Measurements from ENCODE around the gene FBXL13.
A peak's percentile ranks its signal among the peaks of the same experiment; 100 is the strongest.
"Not testable (repeated sequence)": the region's sequence is repeated elsewhere in the genome, so short reads cannot be mapped to it uniquely, and the experiment has no call there.

FBXL13 gene

DNA sequence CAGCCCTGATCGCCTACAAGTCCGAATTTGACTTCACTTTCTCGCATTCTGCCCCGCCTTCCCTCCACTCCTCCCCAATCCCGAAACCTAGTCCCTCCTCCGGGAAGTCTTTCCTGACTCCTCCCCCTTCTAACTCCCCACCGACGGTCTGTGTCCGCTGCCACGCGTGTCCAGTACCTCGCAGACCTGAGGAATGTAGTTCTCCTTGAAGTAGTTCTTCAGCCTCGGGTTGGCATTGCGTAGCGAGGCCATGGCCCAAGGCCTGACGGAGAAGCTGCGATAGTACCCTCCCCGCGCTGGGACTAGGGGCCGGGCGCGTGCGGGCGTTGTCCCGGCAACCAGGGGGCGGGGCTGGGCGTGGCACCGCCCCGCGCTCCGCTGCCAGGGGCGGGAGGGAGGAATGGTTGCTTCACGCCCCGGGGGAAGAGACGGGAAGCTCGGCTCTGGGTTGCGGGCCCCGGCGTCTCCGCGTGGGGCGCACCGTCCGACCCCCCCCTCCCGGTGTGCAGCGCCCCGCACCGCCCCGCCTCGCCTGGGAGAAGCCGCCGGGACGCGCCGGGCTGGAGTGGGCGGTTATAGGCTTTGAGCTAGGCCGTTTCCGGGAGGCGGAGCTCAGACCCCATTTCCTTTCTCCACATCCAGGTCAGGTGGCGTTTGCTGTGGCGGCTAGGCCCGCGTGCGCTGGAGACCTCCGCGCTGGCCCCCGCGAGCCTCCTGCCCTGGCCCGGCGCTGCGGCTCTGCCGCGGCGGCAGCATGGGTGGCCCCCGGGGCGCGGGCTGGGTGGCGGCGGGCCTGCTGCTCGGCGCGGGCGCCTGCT, at the start of gene FBXL13, which contains the start of gene ARMC10:
FBXL13 (minus strand) TSS at position 278 of the 818 bp plus-strand sequence.
ARMC10 (plus strand) TSS at position 622 of the 818 bp plus-strand sequence; CDS start at position 755, 133 bp downstream.
- peak; percentile 95 for DNase-seq

DNA sequence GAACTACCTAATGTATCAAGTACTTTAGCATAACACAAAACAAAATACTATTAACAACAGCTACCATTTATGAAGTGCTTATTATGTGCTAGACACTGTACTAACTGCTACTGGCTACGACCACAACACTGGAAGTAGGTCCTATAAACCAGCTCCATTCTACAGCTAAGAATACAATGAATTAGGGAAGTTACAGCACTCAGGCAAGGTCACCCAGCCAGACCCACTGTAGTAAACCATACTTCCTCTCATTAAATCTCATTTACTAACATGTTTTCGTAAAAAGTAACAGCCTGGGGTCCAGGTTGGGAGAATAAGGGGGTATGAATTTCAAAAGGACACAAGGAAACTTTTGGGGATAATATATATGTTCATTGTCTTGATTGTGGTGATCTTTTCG, 48.9 kb upstream of the FBXL13 start:
- DNase-seq: no peak

DNA sequence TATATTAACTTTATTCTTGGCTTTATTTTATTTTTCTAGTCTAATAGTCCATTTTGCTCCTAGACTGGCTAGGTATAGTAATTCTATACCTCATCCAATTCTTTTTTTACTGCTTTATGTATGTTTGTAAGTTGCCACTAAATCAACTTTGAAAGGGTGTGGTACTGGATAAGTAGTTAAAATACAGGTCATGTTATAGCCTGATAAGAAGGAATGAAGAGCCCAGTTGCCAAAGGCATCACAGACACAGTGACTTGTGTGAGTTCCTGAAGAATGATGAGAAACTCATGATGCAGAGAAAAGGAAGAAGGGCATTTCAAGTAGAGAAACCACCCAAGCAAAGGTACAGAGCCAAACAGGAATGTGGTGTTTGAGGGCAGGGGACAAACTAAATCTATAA, 47.0 kb upstream of the FBXL13 start:
- no peak for DNase-seq

DNA sequence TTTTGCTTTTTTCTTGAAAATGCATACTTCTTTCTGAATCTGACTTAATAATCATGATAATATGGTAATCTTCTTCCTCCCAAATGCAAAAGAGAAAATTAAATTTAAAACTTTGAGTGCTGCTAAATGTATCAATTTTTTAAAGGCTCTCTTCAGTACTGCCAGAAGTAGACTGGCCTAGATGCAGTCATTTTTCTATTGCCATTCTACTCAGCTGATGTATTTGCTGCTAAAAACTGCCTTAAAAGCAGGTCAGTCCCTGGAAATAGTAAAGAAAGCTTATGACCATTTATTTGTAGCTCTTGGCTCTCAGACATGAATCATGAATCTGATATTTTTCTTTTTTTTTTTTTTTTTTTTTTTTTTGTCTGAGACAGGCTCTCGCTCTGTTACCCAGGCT, 45.8 kb upstream of the FBXL13 start:
- no peak for DNase-seq

- DNase-seq: no peak
These were observed 45.2 kb upstream of the FBXL13 start for GRCh38 chr7:103119791-103120291.

GRCh38 chr7:103117465-103117864, 42.9 kb upstream of the FBXL13 start:
- no peak for DNase-seq

- no peak for DNase-seq
These were observed 42.4 kb upstream of the FBXL13 start for GRCh38 chr7:103116991-103117390.

DNA sequence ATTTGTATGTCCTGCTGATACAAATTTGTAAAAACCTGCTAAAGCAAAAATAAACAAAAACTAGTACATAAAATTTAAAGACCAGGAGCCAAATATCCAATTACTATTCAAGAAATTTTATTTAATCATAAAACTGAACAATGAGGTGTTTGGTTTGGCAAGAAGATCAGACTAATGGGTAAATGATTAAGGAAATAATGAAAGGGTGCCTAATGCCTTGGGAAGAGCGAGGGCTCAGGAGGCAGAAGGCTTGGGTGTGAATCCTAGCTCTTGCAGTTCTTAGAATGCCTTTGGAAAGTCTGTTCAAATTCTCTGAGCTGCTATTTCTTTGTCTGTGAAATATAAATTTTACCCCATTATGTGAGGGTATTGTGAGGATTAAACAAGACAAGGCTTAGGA, 41.9 kb upstream of the FBXL13 start:
- no peak for DNase-seq

GRCh38 chr7:103115771-103116170, 41.2 kb upstream of the FBXL13 start:
- no peak for DNase-seq

DNA sequence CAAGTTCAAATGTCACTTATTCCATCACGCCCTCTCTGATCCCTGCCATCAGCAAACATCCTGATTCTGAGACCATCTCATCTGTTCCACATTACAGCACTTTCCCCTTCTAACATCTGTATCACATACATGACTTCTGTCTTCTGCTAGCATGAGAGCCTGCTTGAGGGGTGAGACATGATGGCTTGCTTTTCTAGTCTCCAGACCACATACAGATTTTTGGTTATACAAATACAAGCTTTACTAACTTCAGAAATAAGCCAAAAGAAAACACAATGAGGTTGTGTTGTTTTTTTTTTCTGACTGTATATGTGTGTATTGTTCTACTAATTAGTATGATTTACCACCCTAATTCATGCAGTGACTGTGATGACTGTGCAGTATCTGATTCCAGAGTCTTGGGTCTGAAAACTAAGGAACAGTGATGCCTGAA, 40.0 kb upstream of the FBXL13 start:
- no peak for DNase-seq

DNA sequence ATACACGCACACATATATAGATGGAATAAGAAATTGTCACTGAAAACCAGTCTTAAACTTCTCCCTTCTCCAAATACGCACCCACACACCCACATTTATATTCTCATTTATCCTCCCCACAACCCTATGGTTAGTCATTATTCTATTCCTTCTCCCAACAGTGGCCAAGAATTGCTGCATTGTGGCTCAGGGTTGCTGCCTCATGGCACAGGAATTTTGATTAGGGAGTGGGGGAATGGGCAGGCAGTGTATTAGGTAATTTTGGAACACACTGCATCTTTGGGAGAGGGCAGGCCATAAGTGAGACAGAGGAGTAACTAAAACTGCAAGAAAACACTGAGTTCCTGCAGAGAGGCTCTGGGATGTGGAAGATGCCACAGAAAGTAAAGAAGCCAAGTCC, 38.6 kb upstream of the FBXL13 start:
- peak; percentile 31 for DNase-seq

DNA sequence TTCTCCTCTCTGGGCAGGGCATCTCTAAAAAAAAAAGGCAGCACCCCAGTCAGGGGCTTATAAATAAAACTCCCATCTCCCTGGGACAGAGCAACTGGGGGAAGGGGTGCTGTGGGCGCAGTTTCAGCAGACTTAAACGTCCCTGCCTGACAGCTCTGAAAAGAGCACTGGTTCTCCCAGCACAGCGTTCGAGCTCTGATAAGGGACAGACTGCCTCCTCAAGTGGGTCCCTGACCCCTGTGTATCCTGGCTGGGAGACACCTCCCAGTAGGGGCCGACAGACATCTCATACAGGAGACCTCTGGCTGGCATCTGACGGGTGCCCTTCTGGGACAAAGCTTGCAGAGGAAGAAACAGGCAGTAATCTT, 32.1 kb upstream of the FBXL13 start:
- not testable (repeated sequence) for DNase-seq

- DNase-seq: no peak
These were observed 31.6 kb upstream of the FBXL13 start for GRCh38 chr7:103106005-103106702.

- DNase-seq: no peak
These were observed 26.9 kb upstream of the FBXL13 start for GRCh38 chr7:103101543-103101942.

GRCh38 chr7:103100348-103100747, 25.8 kb upstream of the FBXL13 start:
- DNase-seq: no peak

DNA sequence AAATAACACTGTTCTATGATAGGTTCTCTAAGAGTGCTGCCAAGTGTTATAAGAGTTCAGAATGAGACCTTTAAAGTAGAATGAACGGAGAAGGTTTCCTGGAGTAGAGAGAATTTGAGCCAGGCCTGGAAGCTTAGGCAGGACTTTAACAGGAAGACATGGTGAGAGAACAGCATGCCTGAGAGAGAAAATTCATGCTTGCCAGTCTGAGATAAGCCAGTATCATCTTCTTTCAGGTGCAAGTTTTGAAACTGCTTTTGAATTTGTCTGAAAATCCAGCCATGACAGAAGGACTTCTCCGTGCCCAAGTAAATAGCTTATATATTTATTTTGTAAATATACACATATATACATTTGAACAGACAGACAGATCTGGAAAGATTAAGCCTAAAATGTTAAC, 22.4 kb upstream of the FBXL13 start:
- no peak for DNase-seq

- not testable (repeated sequence) for DNase-seq
These were observed 21.0 kb upstream of the FBXL13 start for GRCh38 chr7:103095558-103095957.

GRCh38 chr7:103094102-103094501, 19.5 kb upstream of the FBXL13 start:
- no peak for DNase-seq

DNA sequence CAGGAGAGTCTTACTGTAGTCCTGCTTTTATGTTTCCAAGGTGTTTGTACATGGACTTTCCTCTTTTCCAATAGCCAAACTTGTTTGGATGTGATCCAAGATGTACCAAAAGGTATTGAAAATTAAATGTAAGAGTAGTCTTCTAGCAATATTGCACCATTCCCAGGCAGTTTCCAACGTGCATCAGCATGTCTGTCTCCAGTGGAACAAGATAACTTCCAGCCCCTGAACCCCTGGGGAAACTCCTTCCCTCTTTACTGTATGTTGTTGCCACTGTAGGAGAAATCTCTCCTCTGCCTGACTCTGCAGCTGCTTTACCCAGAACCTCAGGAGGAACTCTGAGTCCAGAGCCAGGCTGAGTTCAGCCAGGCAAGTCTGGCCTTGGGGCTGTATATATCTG, 18.8 kb upstream of the FBXL13 start:
- DNase-seq: no peak

DNA sequence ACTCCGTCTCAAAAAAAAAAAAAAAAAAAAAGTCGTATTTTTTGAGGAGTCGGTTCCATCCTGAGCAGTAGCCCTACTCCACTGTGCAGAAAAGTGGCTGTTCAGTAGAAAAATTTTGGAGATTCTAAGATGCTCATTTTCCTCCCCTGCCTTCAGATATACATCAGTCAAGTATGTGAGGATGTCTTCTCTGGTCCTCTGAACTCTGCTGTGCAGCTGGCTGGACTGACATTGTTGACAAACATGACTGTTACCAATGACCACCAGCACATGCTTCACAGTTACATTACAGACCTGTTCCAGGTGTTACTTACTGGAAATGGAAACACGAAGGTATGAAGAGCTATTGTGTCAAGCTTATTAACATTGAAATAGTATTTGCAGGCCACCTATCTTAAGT, 17.7 kb upstream of the FBXL13 start:
- DNase-seq: not testable (repeated sequence)

- no peak for DNase-seq
These were observed 8.6 kb upstream of the FBXL13 start for GRCh38 chr7:103083210-103083609.

DNA sequence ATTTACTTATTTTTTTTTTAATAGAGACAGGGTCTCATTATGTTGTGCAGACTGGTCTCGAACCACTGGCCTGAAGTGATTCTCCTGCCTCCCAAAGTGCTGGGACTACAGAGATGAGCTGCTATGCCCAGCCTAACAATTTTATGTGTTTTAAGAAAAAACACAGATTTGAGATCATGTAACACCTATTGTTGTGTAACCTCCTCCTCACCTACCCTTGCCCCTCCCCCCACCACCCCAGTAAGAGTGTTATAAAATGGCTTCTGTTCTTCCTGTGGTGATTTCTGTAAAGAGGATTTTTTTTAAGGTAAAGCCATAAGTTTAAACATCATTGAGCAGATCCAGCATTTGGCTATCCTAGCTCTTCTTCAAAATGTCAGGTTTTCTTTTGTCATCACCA, 7.9 kb upstream of the FBXL13 start:
- no peak for DNase-seq

DNA sequence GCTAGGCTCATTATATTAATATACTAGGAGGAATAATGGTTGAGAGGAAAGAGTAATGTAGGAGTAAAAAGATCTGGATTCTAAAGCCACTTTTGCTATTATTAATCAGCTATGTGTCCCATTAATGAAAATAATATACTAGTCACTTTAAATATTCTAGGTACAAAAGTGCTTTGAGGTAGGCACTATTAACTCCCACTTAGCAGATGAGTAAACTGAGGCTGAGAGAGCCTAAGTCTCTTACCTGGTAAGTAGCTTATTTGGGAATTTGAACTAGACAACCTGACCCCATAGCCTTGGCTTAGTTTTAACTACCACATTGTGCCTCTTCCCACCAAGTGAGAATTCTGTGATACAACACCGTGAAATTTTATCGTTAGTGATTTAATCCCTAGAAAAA, 6.3 kb upstream of the FBXL13 start:
- no peak for DNase-seq

DNA sequence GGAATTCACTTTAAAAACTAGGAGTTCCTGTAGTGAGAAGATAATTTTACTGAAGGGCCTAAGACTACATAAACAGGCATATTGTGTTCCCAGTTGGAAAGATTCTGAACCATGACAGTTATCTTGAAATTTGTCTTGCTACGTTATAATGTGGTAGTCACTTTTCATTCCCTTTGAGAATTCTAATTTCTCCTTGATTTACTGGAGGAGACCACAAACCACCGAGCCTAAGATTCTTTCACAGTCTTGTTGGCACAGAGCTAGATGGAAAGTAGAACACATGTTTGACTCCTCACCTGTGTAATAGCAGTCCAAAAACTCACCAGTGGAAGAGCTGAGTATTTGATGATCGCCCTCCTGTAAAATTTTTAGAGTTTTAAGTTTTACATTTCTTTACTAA, 5.2 kb upstream of the FBXL13 start:
- DNase-seq: no peak

All from right hindlimb (tissue), 1 donor.